DOHH2 (cell line): ENCODE data around the gene SUCO.

Experiments
- H3F3A ChIP-seq: fragments of 200-600 bp; sonication (generic), shearing (Covaris generic); 2 replicates; pipeline ENCODE4 v1.6.0; 2016; ENCODE audit warnings: antibody characterized with exemption, mild to moderate bottlenecking; ENCODE audit not compliant: control insufficient read depth, insufficient read depth
- H3K27ac ChIP-seq: fragments of 200-600 bp; sonication (generic); 2 replicates; pipeline ENCODE4 v1.5.1; 2014; ENCODE audit warnings: low read depth, mild to moderate bottlenecking, low read length, moderate library complexity
- H3K27me3 ChIP-seq: fragments of 200-600 bp; sonication (generic); 2 replicates; pipeline ENCODE4 v1.6.1; 2014; ENCODE audit warnings: mild to moderate bottlenecking, low read length, mixed read lengths; ENCODE audit not compliant: control insufficient read depth
- H3K36me3 ChIP-seq: fragments of 200-600 bp; sonication (generic); 2 replicates; pipeline ENCODE4 v1.6.1; 2014; ENCODE audit warnings: mild to moderate bottlenecking, low read length, moderate library complexity, mixed read lengths; ENCODE audit not compliant: control insufficient read depth
- H3K4me1 ChIP-seq: fragments of 200-600 bp; sonication (generic); 2 replicates; pipeline ENCODE4 v1.6.1; 2014; ENCODE audit warnings: mild to moderate bottlenecking, low read length, mixed read lengths; ENCODE audit not compliant: control insufficient read depth
- H3K4me2 ChIP-seq: fragments of 200-600 bp; sonication (generic); 2 replicates; pipeline ENCODE4 v1.6.0; 2014; ENCODE audit warnings: mild to moderate bottlenecking, low read length, moderate library complexity
- H3K4me3 ChIP-seq: fragments of 200-600 bp; sonication (generic); 2 replicates; pipeline ENCODE4 v1.5.1; 2014; ENCODE audit warnings: mild to moderate bottlenecking, low read length, mixed read lengths
- H3K79me2 ChIP-seq: fragments of 200-600 bp; sonication (generic); 2 replicates; pipeline ENCODE4 v1.6.1; 2014; ENCODE audit warnings: mild to moderate bottlenecking, low read length, mixed read lengths; ENCODE audit not compliant: control insufficient read depth
- H3K9me2 ChIP-seq: fragments of 200-600 bp; sonication (generic); replicated peaks from 2 replicates; pipeline ENCODE4 v1.6.1; 2014; ENCODE audit warnings: mild to moderate bottlenecking, low read length, mixed read lengths; ENCODE audit not compliant: control insufficient read depth
- H3K9me3 ChIP-seq: fragments of 200-600 bp; sonication (generic); 2 replicates; pipeline ENCODE4 v1.6.1; 2014; ENCODE audit warnings: antibody characterized with exemption, low read length, mixed read lengths; ENCODE audit not compliant: control insufficient read depth, insufficient read depth
- H4K20me1 ChIP-seq: fragments of 200-600 bp; sonication (generic); 2 replicates; pipeline ENCODE4 v1.6.0; 2014; ENCODE audit warnings: low read depth, mild to moderate bottlenecking, antibody characterized with exemption, low read length, moderate library complexity; ENCODE audit not compliant: control insufficient read depth, insufficient read depth
- CTCF ChIP-seq: fragments of 200-600 bp; sonication (generic); IDR thresholded peaks from one replicate; pipeline ENCODE4 v1.5.1; 2014; ENCODE audit warnings: antibody characterized with exemption, mild to moderate bottlenecking, low read depth, low read length; ENCODE audit not compliant: poor library complexity, severe bottlenecking
- EZH2phosphoT487 ChIP-seq: fragments of 200-600 bp; sonication (generic); IDR thresholded peaks from 2 replicates; pipeline ENCODE4 v1.6.1; 2017; ENCODE audit warnings: borderline replicate concordance, mild to moderate bottlenecking, antibody characterized with exemption, low read length, moderate library complexity, mixed read lengths

Gene SUCO

GRCh38 chr1:172628401-172628800 is 95.5 kb downstream of the SUCO start:
- Histone ChIP-seq H3K27ac (no peak overlapping the region), H3K4me3 (no peak overlapping the region), H3K36me3 (no peaks in the 10 kb centered on the region), H3K4me2 (no peak overlapping the region), H3K9me2 (no peaks in the 10 kb centered on the region), H3K27me3 (no peaks in the 10 kb centered on the region), H3K4me1 (no peaks in the 10 kb centered on the region), H3F3A (no peaks in the 10 kb centered on the region), H3K79me2 (no peaks in the 10 kb centered on the region), H3K9me3 (no peaks in the 10 kb centered on the region), H4K20me1 (no peaks in the 10 kb centered on the region)
- TF ChIP-seq CTCF: no peak
- no peak for TF ChIP-seq EZH2phosphoT487

GRCh38 chr1:172629170-172629569 is 96.2 kb downstream of the SUCO start:
- no peaks in the 10 kb centered on the region for H3K36me3 ChIP-seq
- H3F3A ChIP-seq: no peaks in the 10 kb centered on the region
- H3K27ac ChIP-seq: no peak overlapping the region
- no peaks in the 10 kb centered on the region for H3K9me2 ChIP-seq
- H4K20me1 ChIP-seq: no peaks in the 10 kb centered on the region
- no peaks in the 10 kb centered on the region for H3K79me2 ChIP-seq
- H3K4me2 ChIP-seq: no peak overlapping the region
- H3K27me3 ChIP-seq: no peaks in the 10 kb centered on the region
- no peak overlapping the region for H3K4me3 ChIP-seq
- no peak for TF ChIP-seq EZH2phosphoT487
- TF ChIP-seq CTCF: no peak
- no peaks in the 10 kb centered on the region for H3K9me3 ChIP-seq
- no peaks in the 10 kb centered on the region for H3K4me1 ChIP-seq

GRCh38 chr1:172629638-172630037 is 96.7 kb downstream of the SUCO start:
- H3K27me3 ChIP-seq: no peaks in the 10 kb centered on the region
- no peaks in the 10 kb centered on the region for H3K9me3 ChIP-seq
- no peak overlapping the region for H3K4me2 ChIP-seq
- no peak overlapping the region for H3K4me3 ChIP-seq
- no peaks in the 10 kb centered on the region for H3F3A ChIP-seq
- H3K36me3 ChIP-seq: no peaks in the 10 kb centered on the region
- no peaks in the 10 kb centered on the region for H4K20me1 ChIP-seq
- no peaks in the 10 kb centered on the region for H3K79me2 ChIP-seq
- H3K4me1 ChIP-seq: no peaks in the 10 kb centered on the region
- H3K9me2 ChIP-seq: no peaks in the 10 kb centered on the region
- TF ChIP-seq EZH2phosphoT487 (no peak), CTCF (no peak)
- no peak overlapping the region for H3K27ac ChIP-seq
